Vagina (tissue), 2 donors: ENCODE results near the gene CCR5. TPM values are rescaled to one million over a fixed set of nuclear protein-coding genes. Genes with fewer than 3 reads are reported as not detected.

Source experiments
- DNase-seq, 2 donors: peaks; one replicate each; pipeline ENCODE4 v3.0.0-alpha.2; 2017; ENCODE audit errors: extremely low spot score in 2 of 2
- H3K27ac ChIP-seq: fragments of 200-600 bp; sonication (generic); one replicate; pipeline ENCODE4 v1.5.1; 2019
- H3K27me3 ChIP-seq: fragments of 200-600 bp; sonication (generic); one replicate; pipeline ENCODE4 v1.5.1; 2019
- H3K36me3 ChIP-seq, 2 donors: fragments of 200-600 bp; sonication (generic); one replicate each; pipeline ENCODE4 v1.5.1; 2017 to 2019
- H3K4me1 ChIP-seq: fragments of 200-600 bp; sonication (generic); one replicate; pipeline ENCODE4 v1.5.1; 2019
- H3K4me3 ChIP-seq, 2 donors: fragments of 200-600 bp; sonication (generic); 1 replicate in 1 of 2; 2 replicates in 1 of 2; pipeline ENCODE4 v1.5.1; 2016 to 2019
- H3K9me3 ChIP-seq: fragments of 200-600 bp; sonication (generic); one replicate; pipeline ENCODE4 v1.5.1; 2019
- POLR2A ChIP-seq, 2 donors: fragments of 450-650 bp; IDR thresholded peaks; one replicate each; pipeline ENCODE4 v1.6.1; 2017; ENCODE audit warnings: antibody characterized with exemption in 2 of 2, mild to moderate bottlenecking in 2 of 2, moderate library complexity in 2 of 2
- POLR2AphosphoS5 ChIP-seq, 2 donors: sonication (generic); formaldehyde crosslinking; IDR thresholded peaks; one replicate each; pipeline ENCODE4 v1.9.0; 2017; ENCODE audit warnings: antibody characterized with exemption in 2 of 2, mild to moderate bottlenecking in 2 of 2, low read depth in 1 of 2; ENCODE audit not compliant: insufficient read depth in 1 of 2
- intact Hi-C: fragments of 100-400 bp; cut with DNase I; formaldehyde crosslinking; loops from one replicate; pipeline ENCODE4 v1.15.1; 2023
- total RNA-seq: library from RNA; depleted of rRNA; stranded (reverse); fragments of >200 nt; gene quantifications from one replicate; pipeline ENCODE4 v1.2.3, GENCODE V29; 2016
- TF ChIP-seq, protein P1 (sequence below), 3 experiments: fragments of 450-650 bp in 2 of 3; fragments of 200-600 bp in 1 of 3; sonication (generic) in 1 of 3; IDR thresholded peaks; one replicate each; pipeline ENCODE4 v1.5.1; 2017 to 2019; ENCODE audit warnings: antibody characterized with exemption in 3 of 3, mild to moderate bottlenecking in 2 of 3, moderate library complexity in 2 of 3

The CCR5 gene
- total RNA-seq, 1 donor from 2014 or later, result 3.9 TPM

DNA sequence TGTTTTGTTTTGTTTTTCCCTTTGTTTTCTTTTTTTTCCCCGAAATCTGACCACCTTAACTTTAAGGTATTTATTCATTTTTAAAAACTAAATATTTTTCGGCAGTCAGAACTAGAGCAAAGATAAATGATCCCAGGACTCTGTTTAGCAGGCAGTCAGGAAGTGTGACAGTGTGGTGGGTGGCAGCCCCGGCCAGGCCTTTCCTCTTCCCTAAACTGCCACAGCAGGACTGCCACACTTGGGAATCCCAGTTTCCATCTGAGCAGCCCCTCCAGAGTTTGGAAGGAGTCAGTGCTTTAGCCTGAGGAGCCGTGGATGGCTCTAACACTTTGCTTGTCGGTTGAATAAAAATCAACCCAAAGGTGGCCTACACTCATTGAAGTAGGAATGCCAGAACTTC, 43.2 kb downstream of the CCR5 start:
- no peak for DNase-seq
- H3K36me3 ChIP-seq, result no peaks in the 10 kb centered on the region
- H3K4me3 ChIP-seq, result no peak overlapping the region
- no peaks in the 10 kb centered on the region for H3K4me1 ChIP-seq
- H3K27me3 ChIP-seq, result no peaks in the 10 kb centered on the region
- no peaks in the 10 kb centered on the region for H3K9me3 ChIP-seq
- TF ChIP-seq POLR2AphosphoS5 (IDR thresholded peaks at IDR 0.05; ENCODE audit: insufficient read depth in 1 of 2, low read depth in 1 of 2) (no peak), POLR2A (IDR thresholded peaks at IDR 0.05) (no peak)
- TF ChIP-seq, protein P1, sequence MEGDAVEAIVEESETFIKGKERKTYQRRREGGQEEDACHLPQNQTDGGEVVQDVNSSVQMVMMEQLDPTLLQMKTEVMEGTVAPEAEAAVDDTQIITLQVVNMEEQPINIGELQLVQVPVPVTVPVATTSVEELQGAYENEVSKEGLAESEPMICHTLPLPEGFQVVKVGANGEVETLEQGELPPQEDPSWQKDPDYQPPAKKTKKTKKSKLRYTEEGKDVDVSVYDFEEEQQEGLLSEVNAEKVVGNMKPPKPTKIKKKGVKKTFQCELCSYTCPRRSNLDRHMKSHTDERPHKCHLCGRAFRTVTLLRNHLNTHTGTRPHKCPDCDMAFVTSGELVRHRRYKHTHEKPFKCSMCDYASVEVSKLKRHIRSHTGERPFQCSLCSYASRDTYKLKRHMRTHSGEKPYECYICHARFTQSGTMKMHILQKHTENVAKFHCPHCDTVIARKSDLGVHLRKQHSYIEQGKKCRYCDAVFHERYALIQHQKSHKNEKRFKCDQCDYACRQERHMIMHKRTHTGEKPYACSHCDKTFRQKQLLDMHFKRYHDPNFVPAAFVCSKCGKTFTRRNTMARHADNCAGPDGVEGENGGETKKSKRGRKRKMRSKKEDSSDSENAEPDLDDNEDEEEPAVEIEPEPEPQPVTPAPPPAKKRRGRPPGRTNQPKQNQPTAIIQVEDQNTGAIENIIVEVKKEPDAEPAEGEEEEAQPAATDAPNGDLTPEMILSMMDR (IDR thresholded peaks at IDR 0.05), result no peak
- intact Hi-C loops, result no loop called here
- no peak overlapping the region for H3K27ac ChIP-seq

GRCh38 chr3:46414739-46415138, 44.0 kb downstream of the CCR5 start:
- H3K36me3 ChIP-seq, result no peaks in the 10 kb centered on the region
- DNase-seq, result no peak
- H3K4me3 ChIP-seq, result no peak overlapping the region
- no peaks in the 10 kb centered on the region for H3K27me3 ChIP-seq
- TF ChIP-seq, protein P1 (IDR thresholded peaks at IDR 0.05), result no peak
- TF ChIP-seq POLR2AphosphoS5 (IDR thresholded peaks at IDR 0.05; ENCODE audit: insufficient read depth in 1 of 2, low read depth in 1 of 2) (no peak), POLR2A (IDR thresholded peaks at IDR 0.05) (no peak)
- no peaks in the 10 kb centered on the region for H3K9me3 ChIP-seq
- H3K27ac ChIP-seq, result no peak overlapping the region
- H3K4me1 ChIP-seq, result no peaks in the 10 kb centered on the region
- intact Hi-C loops, result no loop called here

DNA sequence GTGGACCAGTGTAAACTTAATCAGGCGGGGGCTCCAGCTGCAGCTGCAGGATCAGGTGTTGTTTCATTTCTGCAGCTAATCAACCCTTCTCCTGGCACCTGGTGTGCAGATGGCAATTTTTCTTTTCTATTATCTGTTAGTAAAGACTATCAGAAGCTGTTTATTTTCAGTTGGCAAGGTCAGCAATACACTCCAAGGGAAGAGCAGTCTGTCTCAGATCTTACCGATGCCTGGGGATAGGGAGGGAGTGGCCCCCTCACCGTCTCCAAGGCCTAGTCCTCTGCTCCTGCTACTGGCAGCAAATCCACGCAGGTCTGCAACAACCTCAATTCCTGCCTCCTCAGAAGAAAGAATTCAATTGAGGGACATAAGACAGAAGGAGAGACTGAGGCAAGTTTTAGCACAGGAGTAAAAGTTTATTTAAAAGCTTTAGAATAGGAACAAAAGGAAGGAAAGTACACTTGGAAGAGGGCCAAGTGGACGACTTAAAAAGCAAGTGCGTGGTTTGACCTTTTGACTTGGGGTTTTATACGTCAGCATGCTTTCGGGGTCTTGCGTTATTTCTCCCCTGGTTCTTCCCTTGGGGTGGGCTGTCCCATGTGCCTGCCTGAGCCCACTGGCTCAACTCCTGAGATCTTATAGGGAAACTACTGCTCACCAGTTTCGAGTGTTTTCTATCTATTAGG, 45.5 kb downstream of the CCR5 start:
- no peak overlapping the region for H3K27ac ChIP-seq
- DNase-seq, result no peak
- H3K4me3 ChIP-seq, result no peak overlapping the region

GRCh38 chr3:46416811-46417510, 46.2 kb downstream of the CCR5 start:
- intact Hi-C loops, result no loop called here
- Histone ChIP-seq H3K4me1 (no peaks in the 10 kb centered on the region), H3K36me3 (no peaks in the 10 kb centered on the region), H3K9me3 (no peaks in the 10 kb centered on the region), H3K27ac (no peak overlapping the region), H3K4me3 (no peak overlapping the region), H3K27me3 (no peaks in the 10 kb centered on the region)
- DNase-seq, result no peak
- TF ChIP-seq, protein P1 (IDR thresholded peaks at IDR 0.05), result no peak
- TF ChIP-seq POLR2A (IDR thresholded peaks at IDR 0.05), result no peak
- TF ChIP-seq POLR2AphosphoS5 (IDR thresholded peaks at IDR 0.05; ENCODE audit: insufficient read depth in 1 of 2, low read depth in 1 of 2), result no peak

More for the DNA sequence above, 45.5 kb downstream of the CCR5 start:
- Histone ChIP-seq H3K9me3 (no peaks in the 10 kb centered on the region), H3K4me1 (no peaks in the 10 kb centered on the region), H3K27me3 (no peaks in the 10 kb centered on the region), H3K36me3 (no peaks in the 10 kb centered on the region)
- TF ChIP-seq, protein P1 (IDR thresholded peaks at IDR 0.05), result no peak
- no peak for TF ChIP-seq POLR2AphosphoS5 (IDR thresholded peaks at IDR 0.05; ENCODE audit: insufficient read depth in 1 of 2, low read depth in 1 of 2)
- no peak for TF ChIP-seq POLR2A (IDR thresholded peaks at IDR 0.05)
- intact Hi-C loops, result no loop called here
